Measurements from ENCODE around the gene FAN1.

Gene FAN1

DNA sequence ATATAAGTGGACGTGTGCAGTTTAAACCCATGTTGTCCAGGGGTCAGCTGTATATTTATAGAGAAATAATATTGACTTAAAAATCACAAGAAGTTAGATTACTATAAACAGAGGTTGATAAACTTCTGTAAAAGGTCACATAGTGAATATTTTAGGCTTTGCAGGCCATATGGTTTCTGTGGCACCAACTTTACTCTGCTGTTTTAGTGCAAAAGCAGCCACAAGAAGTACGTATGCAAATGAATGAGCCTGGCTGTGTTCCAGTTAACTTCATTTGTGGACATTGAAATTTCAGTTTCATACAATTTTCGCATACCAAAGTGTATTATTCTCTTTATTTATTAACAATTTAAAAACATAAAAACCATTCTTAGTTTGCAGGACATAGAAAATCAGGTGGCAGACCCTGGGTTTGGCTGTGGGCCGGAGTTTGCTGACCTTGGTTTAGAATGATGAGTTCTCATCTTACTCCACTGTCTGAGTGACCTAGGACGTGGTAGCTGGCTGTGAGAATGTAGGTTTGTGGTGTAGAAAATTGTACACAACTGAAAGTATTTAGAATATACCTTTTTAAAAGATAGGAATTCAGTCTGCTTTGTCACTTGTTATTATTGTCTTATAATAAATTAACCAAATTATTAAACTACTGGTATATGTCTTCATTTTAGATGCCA is 16.3 kb downstream of the FAN1 start:
- in situ Hi-C loops (cut with MboI; ENCODE audit: low sequenced_read_pairs) = no loop called here

DNA sequence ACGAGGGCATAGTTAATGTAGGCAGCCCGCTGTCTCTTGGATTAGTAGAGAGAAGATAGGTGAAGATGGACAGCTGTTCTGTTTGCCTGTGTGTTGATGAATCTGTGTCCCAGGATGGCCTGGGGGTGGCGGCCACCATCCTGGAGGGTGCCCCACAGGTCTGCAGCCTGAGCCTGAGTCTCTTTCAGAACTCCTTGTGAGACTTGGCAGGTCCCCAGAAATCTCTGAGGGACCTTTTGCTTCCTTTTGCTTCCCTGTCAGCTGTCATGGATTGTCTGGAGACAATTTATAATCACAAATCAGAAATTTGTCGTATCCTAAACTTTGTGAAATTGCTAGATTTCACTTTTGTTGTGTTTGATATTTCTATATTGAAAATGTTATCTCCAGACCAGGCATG is 17.4 kb downstream of the FAN1 start:
- in situ Hi-C loops (cut with MboI; ENCODE audit: low sequenced_read_pairs) = no loop called here

- in situ Hi-C loops (cut with MboI; ENCODE audit: low sequenced_read_pairs) = no loop called here
These were observed 18.2 kb downstream of the FAN1 start for GRCh38 chr15:30921781-30922479.

DNA sequence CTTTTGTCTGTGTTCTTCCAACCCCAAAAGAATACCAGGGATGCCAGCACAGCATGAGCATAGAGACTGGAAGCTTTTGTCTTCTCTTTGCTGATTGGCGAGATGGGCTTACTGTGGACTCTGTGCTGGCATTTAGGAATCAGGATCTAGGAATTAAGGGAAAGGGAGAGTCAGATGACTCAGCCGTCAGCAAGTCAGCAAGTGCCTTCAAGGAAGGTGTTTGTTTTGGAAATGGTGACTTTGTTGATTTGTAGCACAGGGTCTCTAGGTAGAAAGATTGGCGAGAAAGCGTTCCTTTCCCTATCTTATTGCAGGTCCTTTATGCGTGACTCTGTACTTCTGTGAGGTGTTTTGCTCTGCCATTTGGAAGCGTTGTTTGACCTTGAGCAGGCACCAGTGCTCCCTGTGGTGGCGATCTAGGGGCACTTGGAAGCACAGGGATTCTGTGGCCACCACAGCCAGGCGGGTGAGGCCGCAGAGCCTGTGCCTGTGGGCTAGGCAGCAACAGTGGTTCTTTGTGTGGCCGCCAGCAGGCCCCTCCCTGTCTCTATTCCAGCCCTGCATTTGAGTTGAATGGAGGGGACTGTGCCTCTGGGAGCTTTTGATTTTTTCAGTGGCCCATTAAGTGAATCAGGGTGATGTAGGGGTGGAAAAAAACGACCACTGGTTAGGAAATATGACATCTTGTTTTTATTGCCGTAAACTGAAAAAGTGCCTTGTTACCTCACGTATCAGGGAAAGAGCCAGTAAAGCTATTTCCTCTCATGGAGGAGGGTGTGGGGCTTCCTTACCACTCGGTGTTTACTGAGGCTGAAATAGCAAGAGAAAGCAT is 19.0 kb downstream of the FAN1 start:
- in situ Hi-C loops (cut with MboI; ENCODE audit: low sequenced_read_pairs) = no loop called here

DNA sequence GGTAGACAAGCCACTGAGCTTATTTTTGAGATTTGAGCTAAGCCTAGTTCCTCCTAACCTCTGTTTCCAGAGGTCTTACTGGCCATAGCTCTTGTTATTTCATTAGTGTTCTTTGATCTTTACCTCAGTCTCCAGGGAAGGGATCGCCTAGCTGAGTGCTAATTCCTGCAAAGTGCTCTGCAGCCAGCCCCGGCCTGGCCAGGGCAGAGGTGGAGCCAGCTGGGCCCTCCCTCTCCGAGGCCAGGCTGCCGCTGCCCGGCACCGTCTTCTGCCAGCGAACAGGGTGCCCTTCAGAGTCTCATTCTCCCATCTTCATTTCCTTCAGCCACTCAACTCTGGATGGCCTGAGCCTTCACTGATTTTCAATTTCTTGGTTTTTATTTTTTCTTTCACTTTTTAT is 19.7 kb downstream of the FAN1 start:
- in situ Hi-C loops (cut with MboI; ENCODE audit: low sequenced_read_pairs) = no loop called here

DNA sequence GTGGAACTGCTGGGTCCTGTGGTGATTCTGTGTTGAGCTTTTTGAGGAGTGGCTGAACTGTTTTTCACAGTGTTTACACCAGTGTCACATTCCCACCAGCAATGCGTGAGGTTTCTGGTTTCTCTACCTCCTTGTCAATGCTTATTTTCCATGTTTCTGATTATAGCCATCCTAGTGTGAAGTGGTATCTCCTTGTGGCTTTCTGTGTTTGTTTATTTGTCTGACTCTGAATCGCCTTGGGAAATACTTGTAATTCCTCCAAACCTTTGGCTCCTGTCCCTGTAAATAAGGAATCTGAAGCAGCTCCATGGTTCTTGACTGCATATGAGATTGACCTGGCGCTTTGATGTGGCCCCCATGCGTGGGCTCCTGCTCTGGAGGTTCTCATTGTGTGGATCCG is 20.6 kb downstream of the FAN1 start:
- in situ Hi-C loops (cut with MboI; ENCODE audit: low sequenced_read_pairs) = no loop called here

DNA sequence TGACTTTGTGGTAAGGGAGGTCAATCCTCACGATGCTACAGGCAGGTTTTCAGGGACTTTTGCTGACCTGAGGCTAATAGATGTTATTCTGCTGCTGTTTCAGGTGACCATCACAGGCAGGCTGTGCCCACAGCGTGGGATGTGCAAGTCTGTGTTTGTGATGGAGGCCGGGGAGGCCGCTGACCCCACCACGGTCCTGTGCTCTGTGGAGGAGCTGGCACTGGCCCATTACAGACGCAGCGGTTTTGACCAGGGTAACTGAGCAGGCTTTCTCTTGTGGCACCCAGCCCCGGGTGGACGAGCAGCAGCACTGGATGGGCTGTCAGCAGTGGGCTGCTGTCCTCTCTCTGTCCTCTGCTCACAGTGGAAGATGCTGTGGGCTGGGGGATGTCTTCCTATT is 22.0 kb downstream of the FAN1 start:
- in situ Hi-C loops (cut with MboI; ENCODE audit: low sequenced_read_pairs) = no loop called here

- in situ Hi-C loops (cut with MboI; ENCODE audit: low sequenced_read_pairs) = no loop called here
These were observed 22.4 kb downstream of the FAN1 start for GRCh38 chr15:30926161-30926560.

- in situ Hi-C loops (cut with MboI; ENCODE audit: low sequenced_read_pairs) = no loop called here
These were observed 23.5 kb downstream of the FAN1 start for GRCh38 chr15:30927148-30927761.

GRCh38 chr15:30928076-30928475 is 24.4 kb downstream of the FAN1 start:
- in situ Hi-C loops (cut with MboI; ENCODE audit: low sequenced_read_pairs) = no loop called here

- in situ Hi-C loops (cut with MboI; ENCODE audit: low sequenced_read_pairs) = no loop called here
These were observed 25.5 kb downstream of the FAN1 start for GRCh38 chr15:30929064-30929669.

GRCh38 chr15:30929982-30930381 is 26.3 kb downstream of the FAN1 start:
- in situ Hi-C loops (cut with MboI; ENCODE audit: low sequenced_read_pairs) = no loop called here

GRCh38 chr15:30930422-30930821 is 26.7 kb downstream of the FAN1 start:
- in situ Hi-C loops (cut with MboI; ENCODE audit: low sequenced_read_pairs) = no loop called here

DNA sequence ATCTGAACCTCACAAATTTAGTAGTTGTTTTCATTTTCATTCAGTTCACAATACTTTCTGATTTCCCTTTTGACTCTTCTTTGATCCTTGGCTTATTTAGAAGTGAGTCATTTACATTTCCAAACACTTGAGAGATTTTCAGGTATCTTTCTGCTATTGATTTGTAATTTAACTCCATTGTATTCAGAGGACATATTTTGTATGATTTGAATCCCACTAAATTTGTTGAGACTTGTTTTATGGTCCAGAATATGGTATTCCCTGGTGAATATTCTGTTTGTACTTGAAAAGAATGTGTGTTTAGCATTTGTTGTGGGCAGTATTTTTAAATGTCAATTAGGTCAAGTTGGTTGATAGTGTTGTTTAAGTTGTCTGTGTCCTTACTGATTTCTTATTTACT is 29.6 kb downstream of the FAN1 start:
- in situ Hi-C loops (cut with MboI; ENCODE audit: low sequenced_read_pairs) = no loop called here

DNA sequence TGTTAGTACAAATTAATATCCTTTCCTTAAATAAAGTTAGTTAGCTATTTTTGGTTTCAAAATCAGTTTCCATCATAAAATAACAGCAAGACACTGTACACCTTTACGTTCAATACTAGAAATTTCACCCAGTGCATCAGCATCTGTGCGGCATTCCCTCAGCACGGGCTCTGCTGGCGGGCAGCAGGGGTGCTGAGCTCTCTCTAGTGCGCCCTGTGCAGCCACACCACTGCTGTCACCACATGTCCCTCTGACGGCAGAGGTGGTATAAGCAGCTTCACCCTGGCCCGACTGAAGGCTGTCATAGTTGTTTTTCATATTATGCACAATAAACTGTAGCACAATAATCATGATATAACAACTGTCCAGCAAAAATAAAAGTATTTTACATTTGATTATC is 35.4 kb downstream of the FAN1 start:
- in situ Hi-C loops (cut with MboI; ENCODE audit: low sequenced_read_pairs) = no loop called here

GRCh38 chr15:30940359-30940758 is 36.6 kb downstream of the FAN1 start:
- in situ Hi-C loops (cut with MboI; ENCODE audit: low sequenced_read_pairs) = no loop called here

GRCh38 chr15:30941520-30941919 is 37.8 kb downstream of the FAN1 start:
- in situ Hi-C loops (cut with MboI; ENCODE audit: low sequenced_read_pairs) = no loop called here

DNA sequence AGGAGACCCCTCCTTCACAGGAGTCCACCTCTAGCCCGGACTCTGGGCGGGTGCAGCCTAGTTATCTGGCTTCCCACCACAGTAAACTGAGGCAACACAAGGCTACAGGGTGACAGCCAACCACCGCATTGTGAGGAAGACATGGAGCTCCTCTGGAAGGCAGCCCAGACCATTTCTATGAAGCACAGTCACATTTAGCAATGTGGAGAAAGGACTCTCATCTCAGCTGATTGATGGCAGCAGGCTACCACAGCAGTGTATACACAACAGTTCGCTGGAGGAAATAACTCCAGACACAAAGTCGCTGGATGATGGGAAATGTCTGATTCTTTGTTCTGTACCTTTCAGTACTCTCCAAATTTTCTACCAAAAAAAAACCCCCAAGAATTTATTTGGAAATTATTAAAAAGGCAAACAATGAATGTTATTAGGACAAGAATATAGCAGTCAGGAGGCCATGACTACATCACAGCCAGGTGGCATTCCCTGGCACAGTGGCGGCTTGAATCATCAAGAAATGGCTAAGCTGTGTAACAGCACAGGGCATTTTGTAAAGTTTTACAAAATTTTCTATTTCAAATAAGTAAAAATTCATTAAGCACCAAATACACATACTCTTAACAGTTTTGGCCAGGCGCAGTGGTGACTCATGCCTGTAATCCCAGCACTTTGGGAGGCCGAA is 40.1 kb downstream of the FAN1 start:
- in situ Hi-C loops (cut with MboI; ENCODE audit: low sequenced_read_pairs) = no loop called here

DNA sequence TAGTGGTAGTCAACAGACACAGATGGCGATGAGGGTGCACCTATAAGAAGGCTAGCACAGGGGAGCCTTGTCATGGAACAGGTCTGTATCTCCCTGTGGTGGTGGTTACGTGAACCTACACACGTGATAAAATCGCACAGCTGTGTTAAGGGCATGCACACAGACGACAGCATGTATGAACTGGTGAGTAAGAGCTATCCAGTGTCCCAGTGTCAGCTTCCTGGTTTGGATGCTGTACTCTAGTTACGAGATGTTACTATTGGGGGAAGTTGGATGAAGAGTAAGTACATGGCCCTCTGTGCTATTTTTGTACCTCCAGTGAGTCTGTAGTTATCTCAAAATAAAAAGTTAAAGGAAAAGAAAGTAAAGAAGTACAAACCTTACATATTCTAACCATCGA is 49.5 kb downstream of the FAN1 start:
- in situ Hi-C loops (cut with MboI; ENCODE audit: low sequenced_read_pairs) = no loop called here

DNA sequence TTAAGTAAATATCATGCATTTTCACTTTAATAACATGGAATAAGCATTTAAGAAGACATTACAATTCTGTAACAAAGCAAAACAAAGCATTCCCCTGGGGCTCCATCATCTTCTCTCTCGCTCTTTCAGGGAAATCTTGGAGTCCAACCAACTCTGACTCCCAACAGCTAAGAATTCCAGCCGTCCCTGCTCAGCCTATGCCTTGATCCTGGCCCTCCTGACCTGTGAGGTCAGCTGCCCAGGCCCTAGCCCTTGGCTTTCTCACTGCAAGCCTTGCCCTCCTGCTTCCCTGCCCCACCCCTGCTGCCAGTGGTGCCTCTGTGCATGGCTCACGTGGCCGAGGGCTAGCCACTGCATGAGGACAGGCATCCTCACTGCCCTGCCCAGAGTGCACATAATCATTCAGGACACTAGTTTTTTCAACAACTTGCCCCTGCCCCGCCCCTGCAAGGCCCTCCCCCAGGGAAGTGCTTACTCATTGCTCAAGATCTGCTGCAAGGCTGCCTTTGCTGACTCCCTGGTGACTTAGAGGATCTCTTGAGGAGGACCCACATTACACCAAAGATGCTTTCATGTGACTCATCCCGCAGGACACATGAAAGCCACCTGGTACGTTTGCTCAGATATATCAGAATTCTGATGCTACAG is 50.1 kb downstream of the FAN1 start:
- in situ Hi-C loops (cut with MboI; ENCODE audit: low sequenced_read_pairs) = no loop called here

Measured in hTERT RPE-1 (cell line).